Ishikawa (cell line): ENCODE results near the gene PCDH15.

Experiments
- CEBPB ChIP-seq: IDR thresholded peaks from 2 replicates; pipeline ENCODE4 v1.6.1; 2012
- CREB1 ChIP-seq: IDR thresholded peaks from 2 replicates; pipeline ENCODE4 v1.6.1; 2012; ENCODE audit warnings: low read depth
- EGR1 ChIP-seq: IDR thresholded peaks from 2 replicates; pipeline ENCODE4 v1.6.1; 2012
- EP300 ChIP-seq: IDR thresholded peaks from 2 replicates; pipeline ENCODE4 v1.6.1; 2012; ENCODE audit warnings: borderline replicate concordance
- FOXM1 ChIP-seq: IDR thresholded peaks from 2 replicates; pipeline ENCODE4 v1.6.1; 2012; ENCODE audit warnings: low read depth, borderline replicate concordance
- NFIC ChIP-seq: IDR thresholded peaks from 2 replicates; pipeline ENCODE4 v1.6.1; 2012
- RAD21 ChIP-seq: IDR thresholded peaks from 2 replicates; pipeline ENCODE4 v1.6.1; 2012; ENCODE audit warnings: low read depth
- TAF1 ChIP-seq: IDR thresholded peaks from 2 replicates; pipeline ENCODE4 v1.6.1; 2012; ENCODE audit warnings: low read depth, mild to moderate bottlenecking
- TCF12 ChIP-seq: IDR thresholded peaks from 2 replicates; pipeline ENCODE4 v1.6.1; 2012; ENCODE audit warnings: low read depth
- TEAD4 ChIP-seq: IDR thresholded peaks from 2 replicates; pipeline ENCODE4 v1.6.1; 2012
- YY1 ChIP-seq: IDR thresholded peaks from 2 replicates; pipeline ENCODE4 v1.6.1; 2012; ENCODE audit warnings: low read depth
- ZBTB7A ChIP-seq: IDR thresholded peaks from 2 replicates; pipeline ENCODE4 v1.6.1; 2012; ENCODE audit warnings: low read depth
- TF ChIP-seq, protein P1 (sequence below): IDR thresholded peaks from 2 replicates; pipeline ENCODE4 v1.6.1; 2012; ENCODE audit warnings: low read depth, mild to moderate bottlenecking
- TF ChIP-seq, protein P2 (sequence below): IDR thresholded peaks from 2 replicates; pipeline ENCODE4 v1.6.1; 2012
- TF ChIP-seq, protein P3 (sequence below): IDR thresholded peaks from 2 replicates; pipeline ENCODE4 v1.6.1; 2012

The PCDH15 gene

DNA sequence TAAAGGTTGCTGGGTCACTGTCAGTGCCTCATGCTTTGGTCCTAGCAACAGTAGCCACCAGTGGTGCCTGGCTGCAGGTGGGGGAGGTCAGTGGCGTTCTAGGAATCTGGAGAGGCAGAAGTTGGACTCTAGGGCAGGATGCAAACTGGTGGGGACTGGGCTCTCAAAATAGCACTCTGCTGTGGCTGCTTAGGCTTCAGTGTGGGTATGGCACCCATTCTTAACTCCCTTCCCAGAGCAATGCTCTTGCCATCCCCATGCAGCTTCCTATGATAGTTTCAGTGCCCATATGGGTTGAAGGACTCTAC, 330.8 kb downstream of the PCDH15 start:
- TF ChIP-seq NFIC (no peak), ZBTB7A (no peak), TEAD4 (no peak), RAD21 (no peak), YY1 (no peak), CREB1 (no peak), CEBPB (no peak), FOXM1 (no peak), TCF12 (no peak), TAF1 (no peak), EGR1 (no peak), EP300 (no peak)
- TF ChIP-seq, protein P1, sequence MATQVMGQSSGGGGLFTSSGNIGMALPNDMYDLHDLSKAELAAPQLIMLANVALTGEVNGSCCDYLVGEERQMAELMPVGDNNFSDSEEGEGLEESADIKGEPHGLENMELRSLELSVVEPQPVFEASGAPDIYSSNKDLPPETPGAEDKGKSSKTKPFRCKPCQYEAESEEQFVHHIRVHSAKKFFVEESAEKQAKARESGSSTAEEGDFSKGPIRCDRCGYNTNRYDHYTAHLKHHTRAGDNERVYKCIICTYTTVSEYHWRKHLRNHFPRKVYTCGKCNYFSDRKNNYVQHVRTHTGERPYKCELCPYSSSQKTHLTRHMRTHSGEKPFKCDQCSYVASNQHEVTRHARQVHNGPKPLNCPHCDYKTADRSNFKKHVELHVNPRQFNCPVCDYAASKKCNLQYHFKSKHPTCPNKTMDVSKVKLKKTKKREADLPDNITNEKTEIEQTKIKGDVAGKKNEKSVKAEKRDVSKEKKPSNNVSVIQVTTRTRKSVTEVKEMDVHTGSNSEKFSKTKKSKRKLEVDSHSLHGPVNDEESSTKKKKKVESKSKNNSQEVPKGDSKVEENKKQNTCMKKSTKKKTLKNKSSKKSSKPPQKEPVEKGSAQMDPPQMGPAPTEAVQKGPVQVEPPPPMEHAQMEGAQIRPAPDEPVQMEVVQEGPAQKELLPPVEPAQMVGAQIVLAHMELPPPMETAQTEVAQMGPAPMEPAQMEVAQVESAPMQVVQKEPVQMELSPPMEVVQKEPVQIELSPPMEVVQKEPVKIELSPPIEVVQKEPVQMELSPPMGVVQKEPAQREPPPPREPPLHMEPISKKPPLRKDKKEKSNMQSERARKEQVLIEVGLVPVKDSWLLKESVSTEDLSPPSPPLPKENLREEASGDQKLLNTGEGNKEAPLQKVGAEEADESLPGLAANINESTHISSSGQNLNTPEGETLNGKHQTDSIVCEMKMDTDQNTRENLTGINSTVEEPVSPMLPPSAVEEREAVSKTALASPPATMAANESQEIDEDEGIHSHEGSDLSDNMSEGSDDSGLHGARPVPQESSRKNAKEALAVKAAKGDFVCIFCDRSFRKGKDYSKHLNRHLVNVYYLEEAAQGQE: no peak
- TF ChIP-seq, protein P2, sequence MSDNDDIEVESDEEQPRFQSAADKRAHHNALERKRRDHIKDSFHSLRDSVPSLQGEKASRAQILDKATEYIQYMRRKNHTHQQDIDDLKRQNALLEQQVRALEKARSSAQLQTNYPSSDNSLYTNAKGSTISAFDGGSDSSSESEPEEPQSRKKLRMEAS: no peak
- TF ChIP-seq, protein P3, sequence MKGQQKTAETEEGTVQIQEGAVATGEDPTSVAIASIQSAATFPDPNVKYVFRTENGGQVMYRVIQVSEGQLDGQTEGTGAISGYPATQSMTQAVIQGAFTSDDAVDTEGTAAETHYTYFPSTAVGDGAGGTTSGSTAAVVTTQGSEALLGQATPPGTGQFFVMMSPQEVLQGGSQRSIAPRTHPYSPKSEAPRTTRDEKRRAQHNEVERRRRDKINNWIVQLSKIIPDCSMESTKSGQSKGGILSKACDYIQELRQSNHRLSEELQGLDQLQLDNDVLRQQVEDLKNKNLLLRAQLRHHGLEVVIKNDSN: no peak

DNA sequence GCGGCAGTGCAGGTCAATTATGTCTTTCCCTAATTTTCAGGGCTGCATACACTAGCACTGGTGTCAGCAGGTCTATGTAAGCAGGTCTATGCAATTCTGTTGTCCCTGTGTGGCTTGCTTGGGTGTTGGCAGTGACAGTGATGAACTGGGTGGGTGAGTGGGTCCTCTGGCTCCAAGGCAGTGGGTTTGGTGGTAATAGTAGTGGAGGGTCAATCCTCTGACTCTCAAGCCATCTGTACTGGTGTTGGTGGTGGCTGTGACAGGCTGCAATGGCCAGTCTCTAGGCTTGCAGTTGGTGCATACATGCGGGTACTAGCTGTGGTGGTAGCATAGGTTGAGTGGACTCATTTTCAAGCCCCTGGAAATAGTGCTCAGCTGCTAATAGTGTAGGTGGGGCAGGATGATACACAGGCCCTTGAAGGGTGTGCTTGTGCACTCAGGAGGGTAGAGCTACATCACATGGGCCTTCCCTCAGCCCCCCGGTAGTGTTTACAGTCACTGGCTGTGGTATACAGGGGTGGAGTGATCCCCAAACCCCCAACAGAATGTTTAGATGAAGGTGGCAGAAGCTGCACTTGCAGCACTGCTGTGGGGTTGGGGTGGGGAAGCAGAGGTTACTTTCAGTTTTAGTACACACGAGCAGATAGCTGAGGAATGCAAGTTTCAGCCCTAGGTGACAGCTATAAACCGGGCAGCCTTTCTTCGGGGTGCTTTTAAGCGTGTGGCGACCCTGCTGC, 331.3 kb downstream of the PCDH15 start:
- TF ChIP-seq EP300: no peak
- TF ChIP-seq YY1: no peak
- TF ChIP-seq CEBPB: no peak
- TF ChIP-seq NFIC: no peak
- TF ChIP-seq, protein P3: no peak
- TF ChIP-seq, protein P2: no peak
- TF ChIP-seq, protein P1: no peak
- TF ChIP-seq RAD21: no peak
- TF ChIP-seq CREB1: no peak
- TF ChIP-seq EGR1: no peak
- no peak for TF ChIP-seq TCF12
- TF ChIP-seq TAF1: no peak

DNA sequence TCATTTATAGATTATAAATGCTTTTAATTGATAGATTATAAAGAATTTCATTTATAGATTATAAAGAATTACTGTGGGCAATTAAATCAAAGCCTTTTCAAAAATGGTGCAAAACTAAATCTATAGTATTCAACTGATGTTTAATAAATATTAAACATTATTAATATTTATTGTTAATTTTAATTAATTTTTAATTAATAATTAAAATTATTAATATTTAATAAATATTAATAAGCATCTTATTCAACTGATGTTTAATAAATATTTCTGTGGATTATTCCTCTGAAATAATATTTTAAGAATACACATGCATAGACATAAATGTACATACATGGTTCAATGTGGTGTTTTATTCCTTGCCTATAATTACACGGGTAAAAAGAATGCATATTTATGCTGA, 346.8 kb downstream of the PCDH15 start:
- TF ChIP-seq, protein P3: no peak
- TF ChIP-seq TCF12 (no peak), TEAD4 (no peak), FOXM1 (no peak), CREB1 (no peak), TAF1 (no peak), CEBPB (no peak), EP300 (no peak), NFIC (no peak), YY1 (no peak), RAD21 (no peak), ZBTB7A (no peak), EGR1 (no peak)
- TF ChIP-seq, protein P2: no peak
- TF ChIP-seq, protein P1: no peak
